Epithelial cell of prostate (primary cell): ENCODE measurements around the gene EVA1C.
"Not testable (repeated sequence)": the region's sequence is repeated elsewhere in the genome, so short reads cannot be mapped to it uniquely, and the experiment has no call there.

Source experiments
- DNase-seq: peaks from one replicate; pipeline ENCODE4 v3.0.0-alpha.2; 2011; ENCODE audit warnings: low read depth, low spot score
- H3K27ac ChIP-seq: fragments of 450-650 bp; 2 replicates; pipeline ENCODE4 v1.5.1; 2017; ENCODE audit warnings: mild to moderate bottlenecking

EVA1C gene, protein sequence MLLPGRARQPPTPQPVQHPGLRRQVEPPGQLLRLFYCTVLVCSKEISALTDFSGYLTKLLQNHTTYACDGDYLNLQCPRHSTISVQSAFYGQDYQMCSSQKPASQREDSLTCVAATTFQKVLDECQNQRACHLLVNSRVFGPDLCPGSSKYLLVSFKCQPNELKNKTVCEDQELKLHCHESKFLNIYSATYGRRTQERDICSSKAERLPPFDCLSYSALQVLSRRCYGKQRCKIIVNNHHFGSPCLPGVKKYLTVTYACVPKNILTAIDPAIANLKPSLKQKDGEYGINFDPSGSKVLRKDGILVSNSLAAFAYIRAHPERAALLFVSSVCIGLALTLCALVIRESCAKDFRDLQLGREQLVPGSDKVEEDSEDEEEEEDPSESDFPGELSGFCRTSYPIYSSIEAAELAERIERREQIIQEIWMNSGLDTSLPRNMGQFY

GRCh38 chr21:32412162-32413014, at the start of gene EVA1C:
Gene EVA1C, plus strand, starts transcription at chr21:32412706. Its CDS starts 148 bp downstream, at chr21:32412854.
- H3K27ac ChIP-seq: peak within 1 kb of the TSS; percentile 78
- no peak for DNase-seq

GRCh38 chr21:32364387-32364786, 48.1 kb upstream of the EVA1C start:
- peak overlapping the region; percentile 61 for H3K27ac ChIP-seq
- no peak for DNase-seq

GRCh38 chr21:32364796-32365195, 47.7 kb upstream of the EVA1C start:
- peak overlapping the region; percentile 61 for H3K27ac ChIP-seq
- DNase-seq: no peak

- no peak for DNase-seq
- H3K27ac ChIP-seq: peak overlapping the region; percentile 35
Observed at GRCh38 chr21:32366191-32366590, 46.3 kb upstream of the EVA1C start.

DNA sequence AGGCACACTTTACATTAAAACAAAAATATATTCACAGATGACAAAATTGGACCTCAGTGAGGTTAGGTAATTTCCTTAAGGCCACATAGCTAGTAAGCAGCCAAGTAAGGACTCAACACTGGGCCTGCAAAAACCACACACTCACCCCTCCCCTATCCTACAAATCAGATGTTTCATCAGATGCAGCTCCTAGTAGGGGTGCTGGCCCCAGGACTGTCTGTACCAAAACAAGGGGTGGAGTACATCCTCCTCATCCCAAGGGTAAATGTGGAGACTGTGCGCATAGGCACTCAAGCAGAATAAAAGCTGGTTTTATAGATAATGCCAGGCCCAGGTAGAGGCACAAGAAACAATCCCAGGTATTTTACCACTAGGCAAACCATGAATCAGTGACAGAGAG, 45.3 kb upstream of the EVA1C start:
- DNase-seq: no peak
- H3K27ac ChIP-seq: peak overlapping the region; percentile 35

- DNase-seq: no peak
- no peak overlapping the region for H3K27ac ChIP-seq
Observed at GRCh38 chr21:32368386-32368785, 44.1 kb upstream of the EVA1C start.

DNA sequence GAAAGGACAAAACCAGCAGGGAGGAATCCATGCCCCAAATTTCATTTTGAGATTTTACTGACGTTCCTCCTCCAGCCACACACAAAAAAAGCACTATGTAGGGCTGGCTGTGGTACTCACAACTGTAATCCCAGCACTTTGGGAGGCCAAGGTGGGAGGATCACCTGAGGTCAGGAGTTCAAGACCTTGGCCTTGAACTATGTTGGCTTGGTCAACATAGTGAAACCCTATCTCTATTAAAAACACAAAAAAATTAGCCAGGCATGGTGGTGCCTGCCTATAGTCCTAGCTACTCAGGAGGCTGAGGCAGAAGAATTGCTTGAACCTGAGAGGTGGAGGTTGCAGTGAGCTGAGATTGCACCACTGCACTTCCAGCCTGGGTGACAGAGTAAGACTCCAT, 43.5 kb upstream of the EVA1C start:
- DNase-seq, H3K27ac ChIP-seq: not testable (repeated sequence)

DNA sequence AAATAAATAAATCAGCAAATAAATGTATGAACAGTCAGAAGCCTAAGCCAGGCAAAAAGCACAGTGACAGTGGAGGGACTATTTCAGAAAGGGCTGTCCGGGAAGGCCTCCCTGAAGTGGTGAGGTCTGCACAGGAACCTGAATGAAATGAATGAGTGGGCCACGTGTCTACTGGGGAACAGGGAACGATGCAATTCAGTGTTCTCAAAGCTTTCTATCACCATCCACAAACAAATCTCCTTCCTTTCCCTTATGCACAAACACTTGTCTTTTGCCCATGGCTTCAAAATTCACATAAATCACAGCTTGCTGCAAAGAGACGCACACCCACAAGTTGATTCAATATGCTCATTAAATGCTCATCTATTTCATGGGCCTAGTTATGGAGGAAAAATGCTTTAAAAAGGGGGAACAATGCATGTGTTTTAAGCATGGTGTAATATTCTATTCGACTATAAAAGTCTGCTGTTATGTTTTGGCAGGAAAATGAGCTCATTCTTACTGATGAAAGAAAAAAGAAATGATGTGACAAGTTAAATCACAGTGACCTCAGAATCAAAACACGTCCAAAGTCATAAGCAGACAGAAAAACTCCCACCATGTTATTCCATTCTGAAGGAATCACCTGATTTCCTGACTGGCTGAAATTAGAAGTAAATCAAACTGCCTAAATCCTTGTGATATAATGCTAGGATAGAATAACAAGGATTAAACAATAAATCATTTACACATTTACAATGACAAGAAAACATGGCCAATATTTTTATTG, 41.3 kb upstream of the EVA1C start:
- DNase-seq: no peak
- peak overlapping the region; percentile 99 for H3K27ac ChIP-seq

DNA sequence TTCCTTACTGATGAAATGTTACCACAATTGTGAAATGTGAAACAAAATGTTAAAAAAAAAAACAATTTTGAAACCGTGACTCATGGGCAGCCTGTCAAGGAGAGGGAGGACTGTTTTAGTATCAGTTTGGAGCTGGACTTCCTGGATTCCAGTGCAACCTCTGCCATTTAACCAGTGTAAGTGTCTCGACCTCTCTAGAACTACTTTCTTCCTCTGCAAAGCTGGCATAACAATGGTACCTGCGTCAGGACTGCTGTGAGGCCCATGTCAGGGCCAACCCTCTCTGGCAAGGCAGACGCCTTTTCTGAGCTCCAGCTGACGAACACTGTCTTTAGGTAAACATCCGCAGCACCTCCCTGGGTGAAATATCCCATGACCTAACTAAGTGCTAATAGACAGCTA, 40.6 kb upstream of the EVA1C start:
- H3K27ac ChIP-seq: peak overlapping the region; percentile 99
- peak; percentile 97 for DNase-seq

DNA sequence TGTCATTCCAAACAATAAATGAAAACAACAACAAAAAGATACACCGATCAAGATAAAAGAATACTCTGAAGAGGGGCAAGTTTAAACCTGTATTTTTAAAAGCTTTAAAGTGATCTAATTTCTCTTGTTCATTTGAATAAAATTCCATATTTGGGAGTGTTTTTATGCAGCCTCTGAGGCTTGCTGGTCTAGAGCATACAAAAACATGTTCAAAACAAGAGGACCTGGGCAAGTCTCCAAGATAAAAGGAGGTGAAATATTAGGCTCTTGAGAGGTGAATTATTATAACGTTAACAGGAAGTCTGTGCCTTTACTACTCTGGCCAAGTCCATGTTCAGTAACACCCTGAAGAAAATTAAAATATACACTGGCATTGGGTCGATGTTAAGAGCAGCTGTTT, 39.8 kb upstream of the EVA1C start:
- peak overlapping the region; percentile 99 for H3K27ac ChIP-seq
- no peak for DNase-seq

GRCh38 chr21:32377506-32377905, 35.0 kb upstream of the EVA1C start:
- no peak overlapping the region for H3K27ac ChIP-seq
- DNase-seq: no peak

GRCh38 chr21:32377991-32378390, 34.5 kb upstream of the EVA1C start:
- H3K27ac ChIP-seq: no peak overlapping the region
- no peak for DNase-seq

DNA sequence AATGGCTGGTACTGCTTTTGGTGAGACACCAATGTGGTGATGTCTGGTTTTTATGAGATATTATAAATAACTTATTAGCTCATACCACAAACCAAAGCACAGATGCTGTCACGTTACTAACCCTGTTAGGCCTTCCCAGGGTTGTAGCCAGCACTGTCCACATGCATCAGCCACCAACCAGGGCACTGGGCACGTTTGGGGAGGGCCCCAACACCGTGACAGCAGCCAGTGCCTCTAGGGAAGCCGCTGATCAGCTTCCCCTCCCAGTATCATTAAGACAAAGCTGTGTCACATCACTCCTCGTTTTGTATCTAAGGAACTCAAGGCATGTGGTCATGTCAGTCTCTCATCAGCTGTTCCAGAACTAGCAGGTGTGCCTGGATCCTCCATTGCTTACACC, 33.5 kb upstream of the EVA1C start:
- DNase-seq: no peak
- no peak overlapping the region for H3K27ac ChIP-seq

DNA sequence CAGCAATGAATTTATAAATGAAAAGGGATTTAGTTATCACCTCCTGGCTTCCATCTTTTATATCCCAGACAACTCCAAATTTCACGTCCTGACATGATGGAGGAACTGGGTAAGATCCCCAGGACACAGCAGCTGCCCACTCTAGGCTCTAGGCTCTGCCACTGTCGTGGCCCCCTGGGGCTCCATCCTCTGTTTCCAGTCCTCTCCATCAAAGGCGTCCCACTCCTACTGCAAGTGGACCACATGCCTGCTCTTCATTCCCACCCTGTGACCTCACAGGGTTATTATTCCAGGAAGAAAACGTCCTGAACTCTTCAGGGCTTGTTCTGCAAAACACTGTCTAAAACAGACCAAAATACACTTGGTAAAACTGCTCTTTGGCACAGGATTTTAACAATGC, 31.6 kb upstream of the EVA1C start:
- DNase-seq: no peak
- H3K27ac ChIP-seq: peak overlapping the region; percentile 77

DNA sequence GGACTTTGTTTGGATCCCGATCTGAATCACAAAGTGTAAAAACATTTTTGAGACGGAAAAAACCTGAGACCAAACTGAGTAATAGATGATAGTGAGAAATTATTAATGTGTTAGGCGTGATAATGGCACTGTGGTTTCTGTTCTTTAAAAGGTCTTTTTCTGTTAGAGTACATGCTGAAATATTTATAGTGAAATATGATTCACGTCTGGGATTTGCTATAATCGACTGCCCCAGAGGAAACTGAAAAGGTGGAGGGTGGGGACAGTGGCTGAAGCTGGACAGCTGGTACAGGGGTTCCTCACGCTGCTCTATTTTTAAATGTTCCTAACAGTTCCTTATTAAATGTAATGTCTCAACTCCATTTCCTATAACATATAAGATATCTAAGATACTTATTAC, 30.9 kb upstream of the EVA1C start:
- H3K27ac ChIP-seq: peak overlapping the region; percentile 77
- no peak for DNase-seq

DNA sequence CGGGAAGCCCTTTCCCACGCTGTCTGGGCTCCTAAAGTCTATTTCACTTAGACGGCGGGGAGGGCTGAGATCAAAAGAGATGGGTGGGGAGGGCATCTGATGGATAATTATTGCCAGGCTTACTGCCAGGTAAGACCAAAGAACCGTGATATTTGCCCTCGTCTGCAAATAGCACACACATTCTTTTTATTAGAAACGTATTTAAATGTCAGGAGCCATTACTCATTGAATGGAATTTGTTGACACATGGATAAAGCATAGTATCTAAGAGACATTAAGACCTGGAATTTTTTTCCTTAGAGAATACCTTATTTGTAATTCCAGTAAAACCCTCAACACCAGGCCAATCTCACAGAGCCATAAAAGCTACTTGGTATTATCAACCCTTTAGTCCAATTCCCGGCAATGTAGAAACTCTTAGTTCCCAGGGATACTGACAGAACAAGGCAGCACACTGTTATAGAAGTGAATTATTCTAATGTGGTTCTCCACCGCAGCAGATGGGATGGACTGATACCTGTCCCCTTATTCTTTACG, 30.3 kb upstream of the EVA1C start:
- DNase-seq: no peak
- peak overlapping the region; percentile 77 for H3K27ac ChIP-seq

DNA sequence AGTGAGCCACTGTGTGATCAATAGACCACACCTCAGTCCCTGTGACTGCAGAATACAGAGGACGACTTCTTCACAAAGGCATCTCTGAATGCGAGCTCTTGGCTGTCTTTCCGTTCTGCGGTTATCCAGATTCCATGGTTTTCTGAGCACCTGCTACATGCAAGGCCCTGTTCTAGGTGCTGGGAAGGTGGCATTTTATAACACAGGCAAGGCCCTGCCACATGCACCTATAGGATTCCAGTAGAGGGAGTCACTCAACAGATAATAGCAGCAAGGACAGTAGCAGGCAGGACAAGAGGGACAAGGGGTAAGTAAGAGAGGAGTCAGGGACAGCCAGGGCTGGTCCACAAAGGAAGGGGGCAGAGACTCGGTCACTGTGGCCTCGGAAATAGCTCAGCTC, 28.7 kb upstream of the EVA1C start:
- no peak for DNase-seq
- H3K27ac ChIP-seq: peak overlapping the region; percentile 77

DNA sequence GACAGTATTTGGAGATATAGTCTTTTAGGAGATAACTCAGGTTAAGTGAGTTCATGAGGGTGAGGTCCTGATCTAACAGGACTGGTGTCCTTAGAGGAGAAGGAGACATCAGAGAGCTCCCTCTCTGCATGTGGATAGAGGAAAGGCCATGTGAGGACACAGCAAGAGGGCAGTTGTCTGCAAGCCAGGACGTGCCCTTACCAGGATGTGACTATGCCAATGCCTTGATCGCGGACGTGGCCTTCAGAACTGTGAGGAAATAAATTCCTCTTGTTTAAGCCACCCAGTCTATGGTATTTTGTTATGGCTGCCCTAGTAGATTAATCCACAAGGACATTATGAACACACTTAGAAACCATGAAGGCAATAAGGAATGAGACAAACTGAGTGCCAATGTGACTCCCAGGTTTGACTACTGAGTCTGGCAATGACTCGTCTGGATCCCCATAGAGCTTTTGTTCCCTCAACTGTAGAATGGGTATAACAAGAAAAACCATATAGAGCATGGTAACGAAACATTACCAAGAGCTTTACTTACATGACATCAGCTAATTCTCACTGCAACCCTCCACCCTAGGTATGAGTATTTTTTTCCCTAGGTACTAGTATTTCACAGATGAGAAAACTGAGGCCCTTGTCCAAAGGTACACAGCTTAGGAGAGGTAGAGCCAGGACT, 26.2 kb upstream of the EVA1C start:
- H3K27ac ChIP-seq: peak overlapping the region; percentile 93
- peak; percentile 87 for DNase-seq

GRCh38 chr21:32387151-32387550, 25.4 kb upstream of the EVA1C start:
- no peak for DNase-seq
- peak overlapping the region; percentile 93 for H3K27ac ChIP-seq

- peak overlapping the region; percentile 93 for H3K27ac ChIP-seq
- no peak for DNase-seq
Observed at GRCh38 chr21:32388306-32388705, 24.2 kb upstream of the EVA1C start.
